GM18507 (cell line): Measurements from ENCODE around the gene COQ8B.
"Not testable (repeated sequence)": the region's sequence is repeated elsewhere in the genome, so short reads cannot be mapped to it uniquely, and the experiment has no call there.

Source experiments
- DNase-seq: peaks from one replicate; pipeline ENCODE4 v3.0.0; 2011; ENCODE audit warnings: low read depth; ENCODE audit not compliant: insufficient read length; ENCODE audit errors: extremely low spot score
- FAIRE-seq: peaks from 2 replicates; lab custom pipeline; 2011; peaks lifted over from hg19 to GRCh38; lab: Jason Lieb, UNC

Gene COQ8B

DNA sequence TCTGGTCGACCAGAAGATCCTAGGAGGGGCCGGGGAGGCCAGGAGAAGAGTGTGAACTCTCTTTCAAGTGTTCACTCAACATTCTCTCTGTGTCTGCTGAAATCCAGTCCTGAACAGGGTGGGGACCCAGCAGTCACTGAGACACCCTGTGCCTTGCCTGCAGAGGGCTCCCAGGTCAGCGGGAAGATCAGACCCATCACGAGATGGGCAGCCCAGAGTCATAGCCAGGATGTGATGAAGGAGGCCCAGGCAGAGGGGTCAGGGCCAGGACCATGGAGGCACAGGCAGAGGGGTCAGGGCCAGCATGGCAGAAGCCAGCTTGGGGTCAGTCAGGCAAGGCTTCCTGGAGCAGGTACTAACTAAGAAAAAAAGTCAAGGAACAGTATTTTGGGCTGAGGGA is 35.6 kb downstream of the COQ8B start:
- DNase-seq (no peak), FAIRE-seq (no peak)

DNA sequence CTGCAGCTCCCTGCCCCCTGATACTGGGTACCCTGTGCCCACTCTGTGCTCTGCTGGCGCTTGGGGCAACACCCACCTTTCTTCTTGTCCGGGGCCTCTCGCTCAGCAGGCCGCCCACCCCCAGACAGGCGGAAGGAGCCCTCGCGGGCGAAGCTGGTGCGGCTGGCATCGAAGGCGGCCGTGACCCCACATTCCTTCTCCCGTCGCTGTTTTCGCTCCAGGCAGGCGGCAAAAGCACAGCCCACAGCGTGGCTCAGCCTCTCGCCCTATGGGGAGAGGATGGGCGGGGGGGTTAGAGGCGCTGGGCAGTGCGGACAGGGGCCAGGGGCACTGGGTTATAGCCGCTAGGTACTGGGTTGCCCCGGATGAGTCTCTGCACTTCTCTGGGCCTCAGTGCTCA is 39.5 kb downstream of the COQ8B start:
- FAIRE-seq (no peak), DNase-seq (no peak)

- DNase-seq (no peak), FAIRE-seq (no peak)
Measured at GRCh38 chr19:40674291-40674690, 42.4 kb downstream of the COQ8B start.

- no peak for DNase-seq
- no peak for FAIRE-seq
Measured at GRCh38 chr19:40673397-40673796, 43.3 kb downstream of the COQ8B start.

DNA sequence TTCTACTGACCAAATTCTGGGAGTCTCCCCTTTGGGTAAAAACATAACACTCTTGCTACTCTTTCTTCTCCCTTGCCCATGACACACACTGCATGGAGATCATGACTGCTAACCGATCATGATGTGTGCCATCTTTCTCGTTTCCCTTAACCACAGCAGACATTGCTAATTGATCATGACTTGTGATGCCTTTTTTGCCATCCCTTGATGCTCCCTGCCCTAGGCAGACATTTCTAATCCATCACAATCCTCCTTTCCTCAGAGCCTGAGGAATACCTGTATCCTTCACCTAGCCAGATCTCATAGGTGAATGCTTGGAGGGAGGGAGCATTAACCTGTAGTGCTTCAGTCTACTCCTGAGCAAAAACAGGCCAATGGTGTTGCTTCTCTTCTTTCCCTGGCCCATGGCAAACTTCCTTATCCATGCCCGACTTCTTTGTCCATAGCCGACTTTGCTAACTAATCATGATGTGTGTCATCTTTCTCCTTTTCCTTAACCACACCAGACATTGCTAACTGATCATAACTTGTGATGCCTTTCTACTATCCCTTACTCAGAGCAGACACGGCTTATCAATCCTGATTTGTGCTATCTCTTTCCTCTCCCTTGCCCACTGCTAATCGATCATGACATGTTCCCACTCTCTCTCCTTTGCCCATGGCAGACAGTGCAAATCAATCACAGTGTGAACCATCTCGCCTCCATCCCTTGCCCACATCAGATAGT is 44.0 kb downstream of the COQ8B start:
- FAIRE-seq (no peak), DNase-seq (no peak)

DNA sequence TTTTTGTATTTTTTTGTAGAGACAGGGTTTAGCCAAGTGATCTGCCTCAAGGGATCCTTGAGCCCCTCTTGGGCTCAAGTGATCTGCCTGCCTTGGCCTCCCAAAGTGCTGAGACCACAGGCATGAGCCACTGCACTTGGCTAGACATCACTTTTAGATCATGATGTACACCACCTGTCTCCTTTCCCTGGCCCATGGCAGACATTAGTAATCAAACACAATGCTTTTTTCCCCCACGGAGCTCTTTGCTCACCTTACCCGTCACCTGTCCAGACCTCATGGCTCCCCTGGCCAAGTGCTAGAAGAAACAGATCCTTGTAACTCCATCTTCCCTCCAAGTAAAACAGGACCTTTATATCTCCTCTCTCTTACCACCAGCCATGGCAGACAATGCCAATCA is 44.6 kb downstream of the COQ8B start:
- FAIRE-seq (no peak), DNase-seq (no peak)

GRCh38 chr19:40671404-40671803 is 45.3 kb downstream of the COQ8B start:
- DNase-seq: no peak
- no peak for FAIRE-seq

- DNase-seq: no peak
Measured at GRCh38 chr19:40668991-40669614, 47.6 kb downstream of the COQ8B start.

GRCh38 chr19:40667602-40668001 is 49.1 kb downstream of the COQ8B start:
- FAIRE-seq: no peak
- no peak for DNase-seq

More at GRCh38 chr19:40668991-40669614, 47.6 kb downstream of the COQ8B start:
- no peak for FAIRE-seq

DNA sequence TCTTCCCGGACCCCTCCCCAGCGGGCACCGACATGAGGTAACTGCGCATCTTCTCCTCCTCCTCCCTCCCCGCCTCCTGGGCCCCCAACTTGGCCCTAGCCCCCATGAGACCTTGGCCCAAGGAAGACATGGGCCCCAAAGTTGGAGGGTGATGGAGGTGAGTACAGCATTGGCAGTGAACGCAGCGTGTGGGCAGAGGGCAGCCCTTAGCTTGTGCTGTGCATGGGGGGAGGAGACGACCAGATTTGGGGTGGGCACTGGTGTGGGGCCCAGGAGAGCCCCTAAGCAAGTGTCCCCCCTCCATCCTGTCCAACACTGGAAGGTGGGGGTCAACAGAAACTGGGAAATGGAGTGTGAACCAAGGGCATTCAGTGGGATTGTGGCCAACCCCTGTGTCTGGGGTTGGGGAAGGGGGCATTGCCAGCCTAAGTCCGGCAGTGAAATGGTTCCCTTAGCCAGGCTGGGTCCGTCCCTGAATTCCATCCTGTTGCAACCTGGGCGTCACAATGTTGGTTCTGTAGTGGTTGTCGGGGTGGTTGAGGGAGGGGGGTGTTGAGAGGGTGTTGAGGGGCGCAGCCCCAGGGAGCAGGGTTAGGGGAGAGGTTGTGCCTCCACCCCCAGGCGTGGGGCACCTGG is 49.8 kb downstream of the COQ8B start:
- DNase-seq (no peak), FAIRE-seq (no peak)

GRCh38 chr19:40663695-40664692 is 52.7 kb downstream of the COQ8B start:
- DNase-seq: no peak
- peak; percentile 29 for FAIRE-seq

DNA sequence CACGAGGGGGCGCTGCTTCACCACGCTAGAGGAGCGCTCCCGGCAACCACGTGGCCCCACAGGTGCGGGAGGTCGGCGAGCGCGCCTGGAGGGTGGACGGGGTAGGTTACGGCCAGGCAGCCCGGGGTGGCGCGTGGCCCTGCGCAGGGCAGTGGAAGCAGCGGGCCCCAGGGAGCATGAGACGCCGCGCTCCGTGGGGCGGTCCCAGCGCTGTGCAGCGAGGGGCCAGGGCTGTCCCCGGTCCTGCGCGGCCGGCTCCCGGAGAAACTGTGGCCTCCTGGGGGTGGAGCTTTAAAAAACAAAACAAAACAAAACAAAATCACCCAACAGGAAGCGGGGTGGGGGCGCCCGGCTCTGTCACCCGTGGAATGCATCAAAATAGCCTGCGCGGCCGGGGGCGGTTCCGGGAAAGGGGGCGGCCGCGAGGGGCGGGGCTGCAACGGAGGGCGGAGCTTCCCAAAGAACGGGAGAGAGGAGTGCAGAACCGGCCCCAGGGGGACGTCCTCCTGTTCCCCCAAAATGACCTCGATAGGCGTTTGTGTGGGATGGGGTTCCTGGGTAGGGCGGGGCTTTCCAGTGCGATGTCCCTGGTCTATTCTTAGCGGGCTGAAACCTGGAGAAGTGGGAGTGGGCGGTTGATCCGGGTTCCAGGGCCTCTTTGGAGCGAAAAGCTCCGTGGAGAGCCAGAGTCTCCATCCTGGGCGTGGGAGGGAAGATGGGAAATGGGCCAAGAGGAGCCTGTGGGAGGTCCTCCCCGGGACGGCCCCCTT is 53.6 kb downstream of the COQ8B start:
- FAIRE-seq (peak; percentile 87), DNase-seq (peak; percentile 88)

- no peak for DNase-seq
- FAIRE-seq: no peak
Measured at GRCh38 chr19:40661616-40662015, 55.1 kb downstream of the COQ8B start.

DNA sequence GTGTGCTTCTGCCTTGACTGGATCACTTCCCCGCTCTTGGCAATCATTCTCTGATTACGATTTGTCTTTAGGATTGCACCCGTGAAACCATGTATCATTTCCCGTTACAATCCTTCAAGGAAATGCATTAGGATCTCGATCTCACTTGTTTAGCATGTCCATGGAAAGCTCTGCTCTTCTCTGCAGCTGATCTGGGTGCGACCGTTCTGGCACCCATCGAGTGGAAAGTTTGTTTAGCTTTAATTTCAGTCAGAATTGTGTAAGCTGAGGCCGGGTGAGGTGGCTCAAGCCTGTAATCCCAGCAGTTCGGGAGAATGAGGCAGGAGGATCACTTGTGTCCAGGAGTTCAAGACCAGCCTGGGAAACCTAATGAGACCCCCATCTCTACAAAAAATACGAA is 57.1 kb downstream of the COQ8B start:
- no peak for DNase-seq
- no peak for FAIRE-seq

GRCh38 chr19:40659116-40659515 is 57.6 kb downstream of the COQ8B start:
- no peak for FAIRE-seq
- DNase-seq: no peak

DNA sequence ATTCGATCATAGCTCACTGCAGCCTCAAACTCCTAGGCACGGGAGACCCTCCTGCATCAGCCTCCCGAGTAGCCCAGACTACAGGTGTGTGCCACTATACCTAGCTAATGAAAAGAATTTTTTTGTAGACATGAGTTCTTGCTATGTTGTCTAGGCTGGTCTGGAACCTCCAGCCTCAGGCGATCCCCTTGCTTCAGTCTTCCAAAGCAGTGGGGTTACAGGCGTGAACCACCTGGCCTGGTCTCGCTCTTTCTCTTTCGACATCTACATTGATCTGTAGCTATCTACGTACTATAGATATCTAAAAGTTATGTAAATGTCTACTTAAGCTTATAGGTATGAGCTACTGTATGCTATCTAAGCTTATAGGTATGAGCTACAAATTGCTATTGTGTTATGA is 58.7 kb downstream of the COQ8B start:
- FAIRE-seq: no peak
- no peak for DNase-seq

GRCh38 chr19:40655684-40656083 is 61.0 kb downstream of the COQ8B start:
- not testable (repeated sequence) for FAIRE-seq, DNase-seq

- not testable (repeated sequence) for DNase-seq
- FAIRE-seq: peak; percentile 73
Measured at GRCh38 chr19:40652303-40652702, 64.4 kb downstream of the COQ8B start.

GRCh38 chr19:40650749-40651305 is 65.9 kb downstream of the COQ8B start:
- no peak for DNase-seq
- no peak for FAIRE-seq
